Breast epithelium (tissue), 4 donors: ENCODE data around the gene ASF1B. TPM values are rescaled to one million over a fixed set of nuclear protein-coding genes. Genes with fewer than 3 reads are reported as not detected.

Source experiments
- DNase-seq, 2 donors: peaks; one replicate each; pipeline ENCODE4 v3.0.0-alpha.2; 2019; ENCODE audit warnings: low spot score in 2 of 2
- H3K27ac ChIP-seq, 2 donors: fragments of 200-600 bp; sonication (generic) in 1 of 2; one replicate each; pipeline ENCODE4 v1.5.1; 2016 to 2019; ENCODE audit warnings: mild to moderate bottlenecking in 1 of 2
- H3K27me3 ChIP-seq, 2 donors: fragments of 200-600 bp; sonication (generic) in 1 of 2; one replicate each; pipeline versions ENCODE4 v1.5.1 to v1.6.0; 2017 to 2019; ENCODE audit warnings: control low read depth in 1 of 2, mild to moderate bottlenecking in 1 of 2
- H3K36me3 ChIP-seq: fragments of 200-600 bp; one replicate; pipeline ENCODE4 v1.5.1; 2019
- H3K4me1 ChIP-seq, 2 donors: fragments of 200-600 bp; sonication (generic); one replicate each; pipeline ENCODE4 v1.5.1; 2016 to 2019; ENCODE audit warnings: control low read depth in 1 of 2
- H3K4me3 ChIP-seq, 3 donors: fragments of 200-600 bp; sonication (generic); 1 replicate in 2 of 3; 2 replicates in 1 of 3; pipeline ENCODE4 v1.5.1; 2016 to 2019; ENCODE audit warnings: mild to moderate bottlenecking in 3 of 3, moderate library complexity in 2 of 3
- H3K9me3 ChIP-seq, 2 donors: fragments of 200-600 bp; sonication (generic) in 1 of 2; one replicate each; pipeline ENCODE4 v1.5.1; 2016 to 2019; ENCODE audit warnings: control low read depth in 1 of 2
- CTCF ChIP-seq, 3 donors: fragments of 450-650 bp; IDR thresholded peaks; one replicate each; pipeline ENCODE4 v1.5.1; 2016 to 2017; ENCODE audit warnings: antibody characterized with exemption in 3 of 3, mild to moderate bottlenecking in 3 of 3, moderate library complexity in 3 of 3
- POLR2A ChIP-seq: fragments of 450-650 bp; IDR thresholded peaks from one replicate; pipeline ENCODE4 v1.6.1; 2016; ENCODE audit warnings: antibody characterized with exemption, mild to moderate bottlenecking, moderate library complexity
- POLR2AphosphoS5 ChIP-seq, 3 donors: sonication (generic); formaldehyde crosslinking; IDR thresholded peaks; one replicate each; pipeline ENCODE4 v1.6.1; 2017; ENCODE audit warnings: antibody characterized with exemption in 3 of 3
- intact Hi-C: fragments of 100-400 bp; cut with DNase I; formaldehyde crosslinking; loops from one replicate; pipeline ENCODE4 v1.15.1; 2023; ENCODE audit warnings: low total_unique reads
- total RNA-seq, 3 donors: library from RNA; depleted of rRNA; stranded (reverse); fragments of >200 nt; gene quantifications; one replicate each; pipeline ENCODE4 v1.1.0, GENCODE V29; 2016

Gene ASF1B
- total RNA-seq, 3 donors from 2014 or later: 0.66 to 1.6 (median 1.2) TPM

- no peak for TF ChIP-seq CTCF (IDR thresholded peaks at IDR 0.05)
- TF ChIP-seq POLR2AphosphoS5 (IDR thresholded peaks at IDR 0.05): no peak
- no peak for TF ChIP-seq POLR2A
- intact Hi-C loops: no loop called here
- peaks cover 4% of the 10 kb centered on the region for H3K36me3 ChIP-seq
Observed at GRCh38 chr19:14164724-14165493, 28.5 kb upstream of the ASF1B start.

GRCh38 chr19:14164082-14164481 lies 27.7 kb upstream of the ASF1B start:
- no peak overlapping the region for H3K4me3 ChIP-seq
- H3K27me3 ChIP-seq: no peaks in the 10 kb centered on the region
- H3K27ac ChIP-seq: no peak overlapping the region
- TF ChIP-seq POLR2AphosphoS5 (IDR thresholded peaks at IDR 0.05) (no peak), POLR2A (no peak), CTCF (IDR thresholded peaks at IDR 0.05) (no peak)
- no peaks in the 10 kb centered on the region for H3K9me3 ChIP-seq
- intact Hi-C loops: no loop called here
- no peaks in the 10 kb centered on the region for H3K36me3 ChIP-seq
- no peaks in the 10 kb centered on the region for H3K4me1 ChIP-seq
- no peak for DNase-seq

More at GRCh38 chr19:14164724-14165493, 28.5 kb upstream of the ASF1B start:
- Histone ChIP-seq H3K4me1 (no peaks in the 10 kb centered on the region), H3K4me3 (no peak overlapping the region), H3K27ac (no peak overlapping the region), H3K9me3 (no peaks in the 10 kb centered on the region), H3K27me3 (no peaks in the 10 kb centered on the region)
- no peak for DNase-seq

GRCh38 chr19:14162871-14163297 lies 26.5 kb upstream of the ASF1B start:
- Histone ChIP-seq H3K36me3 (no peaks in the 10 kb centered on the region), H3K27me3 (no peaks in the 10 kb centered on the region), H3K4me3 (no peak overlapping the region), H3K4me1 (no peaks in the 10 kb centered on the region), H3K9me3 (no peaks in the 10 kb centered on the region), H3K27ac (no peak overlapping the region)
- intact Hi-C loops: no loop called here
- TF ChIP-seq POLR2A: no peak
- TF ChIP-seq POLR2AphosphoS5 (IDR thresholded peaks at IDR 0.05): no peak
- TF ChIP-seq CTCF (IDR thresholded peaks at IDR 0.05): no peak
- no peak for DNase-seq

- no peak overlapping the region for H3K4me3 ChIP-seq
- H3K9me3 ChIP-seq: no peaks in the 10 kb centered on the region
- DNase-seq: no peak
- H3K36me3 ChIP-seq: no peaks in the 10 kb centered on the region
- TF ChIP-seq CTCF (IDR thresholded peaks at IDR 0.05) (no peak), POLR2A (no peak), POLR2AphosphoS5 (IDR thresholded peaks at IDR 0.05) (no peak)
- intact Hi-C loops: no loop called here
- H3K27ac ChIP-seq: no peak overlapping the region
- H3K27me3 ChIP-seq: no peaks in the 10 kb centered on the region
- no peaks in the 10 kb centered on the region for H3K4me1 ChIP-seq
Observed at GRCh38 chr19:14161305-14161704, 24.9 kb upstream of the ASF1B start.

- TF ChIP-seq CTCF (IDR thresholded peaks at IDR 0.05): no peak
- TF ChIP-seq POLR2AphosphoS5 (IDR thresholded peaks at IDR 0.05): no peak
- no peak for TF ChIP-seq POLR2A
- Histone ChIP-seq H3K4me1 (no peaks in the 10 kb centered on the region), H3K36me3 (no peaks in the 10 kb centered on the region), H3K27me3 (no peaks in the 10 kb centered on the region), H3K9me3 (no peaks in the 10 kb centered on the region), H3K27ac (no peak overlapping the region), H3K4me3 (no peak overlapping the region)
- intact Hi-C loops: no loop called here
- DNase-seq: no peak
Observed at GRCh38 chr19:14160017-14160703, 23.8 kb upstream of the ASF1B start.
